HK-2 (cell line): ENCODE data around the gene ENO3.
A peak's percentile ranks its signal among the peaks of the same experiment; 100 is the strongest.

Experiments used
- DNase-seq: peaks from one replicate; pipeline ENCODE4 v3.0.0-alpha.2; 2018; ENCODE audit not compliant: unreplicated experiment

Gene ENO3

GRCh38 chr17:4950075-4950745, 709 bp upstream of the ENO3 start:
- DNase-seq, result no peak

- no peak for DNase-seq
Observed at GRCh38 chr17:4951486-4951885, 567 bp downstream of the ENO3 start.

GRCh38 chr17:4953451-4953961, 2.6 kb downstream of the ENO3 start:
- peak; percentile 80 for DNase-seq

DNA sequence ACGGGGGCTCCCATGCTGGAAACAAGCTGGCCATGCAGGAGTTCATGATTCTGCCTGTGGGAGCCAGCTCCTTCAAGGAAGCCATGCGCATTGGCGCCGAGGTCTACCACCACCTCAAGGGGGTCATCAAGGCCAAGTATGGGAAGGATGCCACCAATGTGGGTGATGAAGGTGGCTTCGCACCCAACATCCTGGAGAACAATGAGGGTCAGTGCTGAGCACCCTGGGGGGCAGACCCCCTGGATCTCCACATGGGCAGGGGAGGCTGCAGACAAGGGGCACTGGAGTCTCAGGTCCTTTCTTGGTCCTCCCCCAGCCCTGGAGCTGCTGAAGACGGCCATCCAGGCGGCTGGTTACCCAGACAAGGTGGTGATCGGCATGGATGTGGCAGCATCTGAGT, 4.2 kb downstream of the ENO3 start:
- no peak for DNase-seq

GRCh38 chr17:4956493-4957061, 5.7 kb downstream of the ENO3 start:
- no peak for DNase-seq

GRCh38 chr17:4958102-4958501, 7.2 kb downstream of the ENO3 start:
- no peak for DNase-seq

GRCh38 chr17:4959261-4959965, 8.5 kb downstream of the ENO3 start:
- no peak for DNase-seq

DNA sequence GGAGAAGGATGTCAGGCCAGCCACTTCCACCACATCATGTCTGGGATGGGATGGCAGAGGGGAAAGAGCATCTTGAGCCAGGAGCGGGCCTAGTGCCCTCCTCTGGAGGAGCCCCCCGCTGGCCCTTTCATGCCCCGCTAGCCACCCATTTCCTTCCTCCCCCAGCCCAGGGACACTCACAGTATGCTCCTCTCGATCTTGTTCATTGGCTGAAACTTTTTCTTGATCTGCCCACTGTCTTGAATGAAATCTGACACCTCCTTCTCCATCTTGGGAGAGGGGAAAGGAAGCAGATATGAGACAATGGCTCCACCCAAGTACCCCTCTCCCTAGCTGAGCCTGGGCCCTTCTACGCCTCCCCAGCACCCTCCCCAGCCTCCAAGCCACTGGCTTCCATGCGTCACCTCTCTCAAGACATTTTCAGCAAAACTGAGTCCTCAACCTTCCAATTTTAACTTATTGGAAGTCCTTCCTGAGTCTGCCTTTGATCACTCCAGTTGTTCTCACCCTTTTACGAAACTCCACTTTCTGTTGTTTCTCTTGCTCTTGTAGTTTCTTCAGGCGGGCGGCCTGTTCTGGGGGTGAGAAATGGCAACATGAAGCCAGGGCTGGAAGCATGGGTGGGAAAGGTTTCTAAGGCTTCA, 9.5 kb downstream of the ENO3 start:
- no peak for DNase-seq

- no peak for DNase-seq
Observed at GRCh38 chr17:4965311-4965986, 14.5 kb downstream of the ENO3 start.

DNA sequence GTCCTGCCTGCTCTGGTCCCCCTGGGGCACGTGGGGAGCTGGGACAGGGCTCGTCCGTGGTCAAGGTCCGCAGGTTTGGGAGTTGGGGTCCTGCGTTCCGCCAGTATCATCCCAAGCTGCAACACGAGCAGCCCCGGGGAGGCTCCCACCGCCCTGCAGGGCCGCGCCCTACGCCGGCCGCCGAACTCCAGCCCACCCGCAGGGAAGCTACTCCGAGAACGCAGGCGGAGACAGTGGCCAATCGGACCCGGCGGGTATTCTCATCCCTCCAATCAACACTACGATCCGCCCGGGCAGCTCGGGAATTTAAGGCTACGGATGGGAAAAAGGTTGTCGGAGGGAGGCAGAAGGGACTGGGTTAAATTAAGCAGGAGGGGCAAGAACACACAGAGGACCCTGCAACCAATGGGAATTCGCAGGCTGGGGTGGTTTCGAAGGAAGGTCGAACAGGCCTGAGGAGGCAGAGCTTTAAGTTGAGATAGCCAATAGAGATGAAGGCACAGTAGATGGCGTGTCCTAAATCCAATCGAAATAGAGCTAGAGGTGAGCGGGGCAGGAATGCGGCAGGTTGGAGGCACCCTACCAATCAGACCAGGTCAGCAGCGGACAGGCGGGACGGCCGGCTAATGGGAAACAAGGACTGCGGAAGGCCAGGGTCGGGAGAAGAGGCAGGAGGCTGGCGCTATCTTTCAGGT, 16.1 kb downstream of the ENO3 start:
- peak; percentile 99 for DNase-seq

DNA sequence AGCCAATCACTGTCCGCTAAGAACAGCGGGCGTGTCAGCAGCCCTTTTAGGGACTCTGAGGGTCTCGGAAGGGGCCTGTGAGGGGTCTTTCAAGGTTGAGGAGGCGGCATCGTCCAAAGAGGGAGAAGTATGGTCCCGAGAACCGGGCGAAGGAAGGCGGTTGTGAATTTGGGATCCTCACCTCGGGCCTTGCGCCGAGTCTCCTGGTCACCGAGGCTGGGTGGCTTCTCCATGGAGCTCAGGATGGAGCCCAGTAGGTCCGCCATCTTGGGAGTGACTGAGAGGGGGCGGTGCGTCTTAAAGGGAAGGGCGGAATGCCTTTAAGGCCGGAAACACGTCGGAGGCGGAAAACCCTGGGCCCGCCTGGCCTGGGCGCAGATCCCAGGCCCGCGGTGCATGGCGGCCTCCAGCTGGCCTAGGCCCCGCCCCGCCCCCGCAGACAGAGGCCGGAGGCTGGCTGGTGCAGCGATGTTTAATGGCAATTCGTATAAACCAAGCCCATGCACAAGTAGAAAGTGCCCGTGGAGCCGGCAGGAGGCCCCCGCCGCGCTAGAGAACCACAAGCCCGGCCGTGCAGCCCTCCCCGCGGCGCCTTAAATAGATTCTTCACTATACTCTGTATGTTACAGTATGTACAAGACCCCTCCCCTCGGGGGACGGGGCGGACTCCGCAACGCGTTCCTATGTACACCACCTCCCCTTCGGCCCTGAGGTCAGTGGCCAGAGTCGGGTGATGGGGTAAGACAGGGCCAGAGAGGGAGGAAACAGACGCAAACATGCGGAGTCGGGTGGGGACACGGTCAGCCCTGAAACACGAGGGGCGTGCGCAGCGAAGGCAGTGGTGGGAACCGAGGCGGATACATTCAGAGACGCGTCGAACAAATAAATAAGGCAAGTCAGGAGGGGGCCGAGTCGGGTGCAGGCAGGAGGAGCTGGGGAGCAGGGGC, 16.9 kb downstream of the ENO3 start, which contains the start of gene SPAG7:
Gene SPAG7, minus strand, starts transcription at position 279 of the 947 bp plus-strand sequence. Its CDS starts 13 bp downstream, at position 266.
- peak; percentile 96 for DNase-seq

DNA sequence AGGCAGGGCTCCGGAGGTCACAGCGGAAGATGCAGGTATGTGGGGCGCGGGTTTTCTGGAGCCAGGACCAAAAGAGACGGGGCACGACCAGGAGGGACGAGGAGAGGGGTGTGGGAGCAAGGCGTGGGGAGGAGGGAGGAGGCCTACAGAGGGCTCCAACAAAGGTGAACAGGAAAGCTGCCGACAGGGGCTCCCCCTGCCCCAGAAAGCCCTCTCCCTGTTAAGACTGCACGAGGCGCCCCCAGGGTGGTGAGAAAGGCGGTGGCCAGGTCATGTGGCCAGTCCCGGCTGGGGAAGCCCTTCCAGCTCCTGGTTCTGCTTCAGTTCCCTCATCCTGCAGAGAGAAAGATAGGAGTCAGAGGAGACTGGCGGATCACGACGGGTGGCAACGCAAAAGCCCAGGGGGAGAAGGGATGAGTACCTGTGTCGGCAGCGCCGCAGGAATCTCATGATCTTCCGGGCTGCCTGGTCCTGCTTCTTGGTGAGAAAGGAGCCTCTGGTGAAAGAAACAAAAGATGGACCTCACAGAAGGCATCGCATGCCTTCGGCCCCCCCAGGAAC, 17.6 kb downstream of the ENO3 start:
- peak; percentile 74 for DNase-seq

GRCh38 chr17:4969047-4969550, 18.2 kb downstream of the ENO3 start:
- peak; percentile 83 for DNase-seq

GRCh38 chr17:4969551-4970173, 18.7 kb downstream of the ENO3 start:
- DNase-seq, result peak; percentile 48

DNA sequence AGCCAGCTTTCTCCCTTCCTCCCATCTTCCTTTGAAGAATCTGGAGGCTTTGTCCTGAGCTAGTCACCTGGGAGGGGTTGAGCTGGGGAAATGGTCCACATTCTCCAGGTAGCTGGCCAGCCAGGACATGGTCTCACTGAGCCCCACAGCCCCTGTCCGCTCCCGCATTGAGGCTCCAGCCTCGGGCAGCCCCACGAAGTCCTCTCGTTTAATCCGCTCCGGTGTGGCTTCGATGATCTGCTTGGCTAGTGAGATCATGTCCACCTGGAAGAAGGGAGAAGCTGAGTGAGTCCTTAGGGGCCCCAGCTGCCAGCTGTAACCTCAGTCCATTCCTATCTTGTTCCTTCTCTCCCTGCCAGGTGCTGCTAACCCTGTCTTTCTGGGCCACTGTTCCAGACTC, 19.4 kb downstream of the ENO3 start:
- no peak for DNase-seq

- no peak for DNase-seq
Observed at GRCh38 chr17:4971826-4972225, 20.9 kb downstream of the ENO3 start.

DNA sequence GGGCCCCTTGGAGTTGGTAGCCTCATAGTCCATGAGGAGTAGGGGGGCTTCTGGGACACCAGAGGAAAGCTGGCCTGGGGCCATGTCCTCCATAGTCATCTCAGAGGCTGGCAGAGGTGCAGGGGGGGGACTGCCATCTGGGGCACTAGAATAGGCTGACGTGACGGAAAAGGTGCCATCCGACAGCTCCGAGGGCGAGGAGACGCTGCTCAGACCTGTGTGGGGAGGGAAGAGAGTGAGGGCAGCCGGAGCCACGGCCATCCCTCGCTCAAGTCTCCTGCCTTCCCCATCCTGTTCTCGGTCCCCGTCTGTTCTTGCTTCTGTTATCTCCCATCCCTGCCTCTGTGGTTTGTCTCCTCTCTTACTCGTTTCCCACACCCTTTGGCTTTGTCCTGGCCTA, 21.4 kb downstream of the ENO3 start:
- no peak for DNase-seq

DNA sequence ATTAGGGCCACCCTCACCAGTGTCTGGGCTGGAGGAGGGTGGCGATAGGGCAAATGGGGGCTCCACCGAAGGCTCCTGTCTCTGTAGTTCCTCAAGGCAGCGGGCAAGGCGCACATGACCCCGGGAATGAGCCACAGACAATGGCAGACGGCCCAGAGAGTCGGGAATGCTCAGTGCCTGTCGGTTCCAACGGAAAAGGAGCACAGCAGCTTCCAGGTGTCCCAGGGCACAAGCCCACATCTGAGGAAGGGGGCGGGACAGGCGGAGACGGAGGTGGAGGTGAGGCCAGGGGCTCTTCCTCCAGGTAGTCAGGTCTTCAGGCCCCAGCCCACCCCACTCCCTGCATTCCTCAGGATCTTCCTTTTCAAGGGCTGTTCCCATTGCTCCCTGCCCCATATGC, 21.8 kb downstream of the ENO3 start:
- DNase-seq, result no peak
